NCI-H2171 treated with DMSO at 0.1 percent for 48 hours (cell line): ENCODE measurements around the gene RCOR3.
"Not testable (repeated sequence)": the region's sequence is repeated elsewhere in the genome, so short reads cannot be mapped to it uniquely, and the experiment has no call there.

Source experiments
- DNase-seq: peaks from one replicate; lab custom pipeline; 2025; lab: John Stamatoyannopoulos, UW

RCOR3 gene

GRCh38 chr1:211340622-211341507, 81.7 kb downstream of the RCOR3 start:
- DNase-seq, result no peak

GRCh38 chr1:211341999-211342398, 82.8 kb downstream of the RCOR3 start:
- DNase-seq, result no peak

DNA sequence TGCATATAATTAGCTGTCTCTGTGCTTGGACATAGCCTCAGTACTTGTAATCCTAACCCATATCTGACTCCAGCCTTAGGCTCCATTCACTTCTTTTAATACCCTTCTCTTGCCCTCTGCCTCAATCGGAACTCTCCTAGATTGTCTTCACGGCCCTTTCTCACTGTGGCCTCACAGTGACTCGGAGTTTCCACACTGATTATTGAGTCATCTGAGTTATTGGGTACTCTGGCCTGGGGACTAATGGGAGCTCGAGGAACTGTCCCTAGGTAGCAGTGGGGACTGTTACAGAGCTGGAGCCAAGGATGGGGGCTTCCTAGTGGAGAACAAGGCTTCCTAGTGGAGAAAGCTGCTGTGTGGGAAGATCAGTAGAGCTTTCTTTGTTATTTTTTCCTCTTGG, 84.4 kb downstream of the RCOR3 start:
- no peak for DNase-seq

DNA sequence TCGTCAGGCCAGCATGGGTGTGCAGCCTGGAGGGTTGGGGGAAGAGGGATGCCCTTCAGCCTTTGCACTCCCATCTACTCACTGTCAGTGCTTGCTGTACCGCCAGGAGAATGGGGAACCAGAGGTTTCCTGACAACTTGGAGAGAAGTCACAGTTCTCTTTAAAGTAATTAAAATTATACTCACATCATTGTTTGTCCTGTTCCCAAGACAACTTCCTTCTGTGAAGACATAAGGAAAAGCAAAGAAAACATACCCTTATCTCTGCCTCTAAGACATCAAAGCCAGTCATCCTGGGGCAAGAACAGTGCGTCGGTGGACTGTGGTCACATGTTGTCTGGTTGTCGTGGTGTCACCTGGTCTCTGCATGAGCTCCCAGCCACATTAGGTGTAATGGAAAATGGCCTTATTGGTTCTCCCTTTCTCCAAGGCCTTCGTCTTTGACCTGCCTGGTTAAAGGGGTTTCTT, 85.0 kb downstream of the RCOR3 start:
- no peak for DNase-seq

DNA sequence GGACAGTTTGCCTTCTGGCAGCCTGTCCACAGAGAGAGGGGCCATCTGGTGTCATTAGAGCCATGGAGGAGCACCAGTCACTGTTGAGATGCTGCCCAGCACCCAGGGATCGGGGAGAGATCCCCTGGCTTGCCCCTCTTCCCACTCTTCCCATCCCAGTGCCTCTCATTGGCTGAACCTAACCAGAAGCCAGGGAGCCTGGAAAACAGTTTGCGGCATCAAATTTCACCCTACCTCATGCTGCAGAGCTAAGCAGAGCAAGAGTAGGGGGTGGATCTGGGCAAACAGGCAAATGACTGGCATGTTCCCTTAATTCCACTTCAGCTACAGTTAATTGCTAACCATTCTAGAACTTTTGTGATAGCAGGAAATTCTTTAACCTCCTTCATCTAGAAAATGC, 86.6 kb downstream of the RCOR3 start:
- peak; percentile 83 for DNase-seq

DNA sequence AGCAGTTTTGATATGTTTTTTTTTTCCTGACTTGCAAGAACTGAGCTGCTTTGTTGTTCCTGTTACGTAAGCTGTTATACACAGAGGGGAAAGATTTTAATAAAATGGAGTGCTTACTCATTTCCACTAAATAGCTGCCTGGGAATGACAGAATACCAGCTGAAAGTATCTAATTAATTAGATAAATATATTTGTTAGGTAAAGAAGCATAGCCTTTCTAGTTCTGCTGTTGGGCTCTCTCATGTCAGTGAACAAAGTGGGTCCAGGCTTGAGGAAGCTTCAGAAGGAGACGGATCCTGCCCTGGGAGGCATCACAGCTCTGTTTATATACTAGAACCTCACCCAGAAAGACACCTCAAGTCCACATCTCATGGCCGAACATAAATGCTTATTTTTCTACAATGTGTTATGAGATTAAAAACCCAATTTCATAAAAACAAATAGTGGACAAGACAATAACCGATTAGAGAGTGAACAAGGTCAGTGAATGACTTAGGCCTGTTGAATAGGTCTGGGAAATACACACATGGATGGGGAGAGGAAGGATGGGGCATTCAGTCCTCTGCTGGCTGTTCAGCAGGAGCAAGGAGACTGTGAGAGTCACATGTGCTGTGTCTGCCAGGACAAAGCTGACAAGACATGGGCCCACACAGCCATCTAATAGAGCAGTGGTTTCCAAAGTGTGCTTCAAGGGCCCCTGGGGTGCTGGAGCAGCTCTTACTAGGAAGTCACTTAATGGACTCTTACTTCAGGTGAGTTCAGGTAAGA, 88.1 kb downstream of the RCOR3 start:
- DNase-seq, result no peak

- DNase-seq, result no peak
These were observed 89.4 kb downstream of the RCOR3 start for GRCh38 chr1:211348547-211348946.

DNA sequence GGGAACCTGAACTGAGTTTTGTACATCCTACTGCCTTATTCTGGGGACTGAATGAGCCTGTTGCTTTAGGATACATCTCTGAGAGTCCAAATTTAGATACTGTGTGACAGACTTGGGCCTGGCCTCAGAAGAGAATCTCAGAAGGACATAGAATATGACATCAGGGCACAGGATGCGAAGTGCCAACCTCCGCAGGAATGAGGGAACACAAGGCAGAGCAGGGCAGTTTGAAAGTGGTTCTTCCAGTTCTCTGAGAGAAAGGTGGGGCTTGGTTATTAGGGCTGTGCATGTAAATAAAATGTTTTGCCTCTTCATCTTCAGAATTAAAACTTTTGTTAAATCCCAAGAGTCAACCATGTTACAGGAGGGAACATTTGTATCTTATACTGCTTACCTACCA, 90.6 kb downstream of the RCOR3 start:
- DNase-seq, result no peak

DNA sequence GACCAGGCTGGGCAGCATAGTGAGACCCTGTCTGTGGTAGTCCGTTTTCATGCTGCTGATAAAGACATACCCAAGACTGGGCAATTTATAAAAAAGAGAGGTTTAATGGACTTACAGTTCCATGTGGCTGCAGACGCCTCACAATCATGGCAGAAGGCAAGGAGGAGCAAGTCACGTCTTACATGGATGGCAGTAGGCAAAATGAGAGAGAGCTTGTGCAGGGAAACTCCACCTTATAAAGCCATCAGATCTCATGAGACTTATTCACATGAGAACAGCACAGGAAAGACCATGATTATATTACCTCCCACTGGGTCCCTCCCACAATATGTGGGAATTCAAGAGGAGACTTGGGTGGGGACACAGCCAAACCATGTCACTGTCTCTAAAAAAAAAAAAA, 92.9 kb downstream of the RCOR3 start:
- DNase-seq, result not testable (repeated sequence)

DNA sequence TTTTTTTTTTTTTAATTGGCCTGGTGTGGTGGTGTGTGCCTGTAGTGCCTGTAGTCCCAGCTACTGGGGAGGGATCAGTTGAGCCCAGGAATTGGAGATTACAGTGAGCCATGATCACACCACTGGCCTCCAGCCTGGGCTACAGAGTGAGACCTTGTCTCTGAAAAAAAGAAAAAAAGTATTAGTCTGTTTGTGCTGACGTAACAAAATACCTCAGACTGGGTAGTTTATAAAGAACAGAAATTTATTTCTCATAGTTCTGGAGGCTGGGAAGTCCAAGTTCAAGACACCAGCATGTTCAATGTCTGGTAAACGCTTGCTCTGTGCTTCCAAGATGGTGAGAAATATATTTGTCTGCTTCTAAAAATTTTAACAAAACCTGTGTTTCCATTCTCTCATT, 93.3 kb downstream of the RCOR3 start:
- no peak for DNase-seq

GRCh38 chr1:211352985-211353515, 93.9 kb downstream of the RCOR3 start:
- DNase-seq, result no peak

DNA sequence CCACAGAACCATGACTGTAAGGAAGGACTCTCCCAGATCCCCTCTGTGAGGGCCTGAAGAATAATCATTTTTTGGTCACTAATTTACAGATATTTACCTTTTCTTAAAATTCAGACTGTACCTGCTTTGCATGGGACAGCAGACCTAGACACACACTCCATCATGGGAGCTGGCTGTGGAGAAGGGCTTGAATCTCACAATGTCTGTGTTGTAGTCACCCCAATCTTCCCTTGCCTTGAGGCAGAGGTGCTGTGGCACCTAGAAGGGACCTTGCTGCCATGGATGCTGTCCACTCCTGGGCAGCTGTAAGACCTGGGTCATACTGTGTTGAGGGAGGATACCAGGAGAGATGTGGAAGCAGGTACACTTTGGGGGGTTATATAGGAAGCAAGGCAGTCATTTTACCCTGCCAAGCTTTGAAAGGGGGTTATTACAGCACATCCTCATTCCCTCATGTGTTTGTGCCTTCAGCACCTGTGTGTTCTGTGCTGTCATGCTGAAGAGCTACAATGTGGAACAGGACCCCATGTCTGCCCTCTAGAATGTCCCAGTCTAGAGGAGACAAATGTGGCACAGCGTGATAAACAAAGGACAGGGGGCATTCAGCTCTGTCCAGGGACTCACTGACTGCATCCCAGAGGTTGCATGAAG, 94.5 kb downstream of the RCOR3 start:
- no peak for DNase-seq

- no peak for DNase-seq
These were observed 96.7 kb downstream of the RCOR3 start for GRCh38 chr1:211355873-211356272.

- DNase-seq, result no peak
These were observed 97.7 kb downstream of the RCOR3 start for GRCh38 chr1:211356723-211357407.

GRCh38 chr1:211358685-211359084, 99.5 kb downstream of the RCOR3 start:
- DNase-seq, result no peak

DNA sequence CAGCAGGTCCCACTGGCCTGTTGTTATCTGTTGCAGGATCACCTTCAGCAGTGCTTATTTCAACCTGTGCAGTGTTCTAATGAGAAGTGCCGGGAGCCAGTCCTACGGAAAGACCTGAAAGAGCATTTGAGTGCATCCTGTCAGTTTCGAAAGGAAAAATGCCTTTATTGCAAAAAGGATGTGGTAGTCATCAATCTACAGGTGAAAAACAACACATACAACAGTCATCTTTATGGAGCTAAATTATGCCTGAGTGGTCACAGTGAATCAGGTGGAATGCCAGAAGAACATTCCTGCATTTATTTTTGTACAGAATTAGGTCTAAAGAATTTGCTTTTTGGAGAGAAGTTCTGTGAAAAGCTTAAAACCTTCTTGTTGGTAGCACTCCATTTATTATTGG, 100.7 kb downstream of the RCOR3 start:
- no peak for DNase-seq

- DNase-seq, result no peak
These were observed 102.0 kb downstream of the RCOR3 start for GRCh38 chr1:211361202-211361601.
